ENCODE results near the gene MGARP.

DNA sequence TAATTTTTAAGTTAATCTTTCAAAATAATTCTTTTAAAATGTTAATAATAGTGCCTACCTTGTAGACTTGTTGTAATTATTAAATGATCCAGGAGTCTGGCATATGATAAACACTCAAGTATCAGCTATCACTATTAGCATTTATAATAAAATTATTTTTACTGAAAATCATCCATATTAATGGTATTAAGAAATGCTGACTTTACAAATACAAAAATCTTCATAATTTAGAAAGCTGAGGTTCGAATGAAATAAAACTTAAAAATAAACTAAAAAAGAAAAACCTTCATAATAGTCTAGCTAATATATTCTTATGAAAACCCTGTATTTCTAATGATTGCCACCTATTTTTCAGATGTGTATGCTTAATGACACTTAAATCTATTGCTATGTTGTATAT lies 5.2 kb downstream of the MGARP start:
- TF ChIP-seq, protein P1, sequence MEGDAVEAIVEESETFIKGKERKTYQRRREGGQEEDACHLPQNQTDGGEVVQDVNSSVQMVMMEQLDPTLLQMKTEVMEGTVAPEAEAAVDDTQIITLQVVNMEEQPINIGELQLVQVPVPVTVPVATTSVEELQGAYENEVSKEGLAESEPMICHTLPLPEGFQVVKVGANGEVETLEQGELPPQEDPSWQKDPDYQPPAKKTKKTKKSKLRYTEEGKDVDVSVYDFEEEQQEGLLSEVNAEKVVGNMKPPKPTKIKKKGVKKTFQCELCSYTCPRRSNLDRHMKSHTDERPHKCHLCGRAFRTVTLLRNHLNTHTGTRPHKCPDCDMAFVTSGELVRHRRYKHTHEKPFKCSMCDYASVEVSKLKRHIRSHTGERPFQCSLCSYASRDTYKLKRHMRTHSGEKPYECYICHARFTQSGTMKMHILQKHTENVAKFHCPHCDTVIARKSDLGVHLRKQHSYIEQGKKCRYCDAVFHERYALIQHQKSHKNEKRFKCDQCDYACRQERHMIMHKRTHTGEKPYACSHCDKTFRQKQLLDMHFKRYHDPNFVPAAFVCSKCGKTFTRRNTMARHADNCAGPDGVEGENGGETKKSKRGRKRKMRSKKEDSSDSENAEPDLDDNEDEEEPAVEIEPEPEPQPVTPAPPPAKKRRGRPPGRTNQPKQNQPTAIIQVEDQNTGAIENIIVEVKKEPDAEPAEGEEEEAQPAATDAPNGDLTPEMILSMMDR (conservative IDR thresholded peaks at IDR 0.05; ENCODE audit: low read length), result no peak
- TF ChIP-seq EZH2phosphoT487 (IDR thresholded peaks at IDR 0.05; ENCODE audit: borderline replicate concordance), result no peak

Data from Loucy (cell line).